WTC11 (cell line): Measurements from ENCODE around the gene GXYLT2. TPM values are rescaled to one million over a fixed set of nuclear protein-coding genes. Genes with fewer than 3 reads are reported as not detected.

Experiments
- ATAC-seq: fragments of 200-7000 bp; cut with Tn5 transposase; 2 replicates; pipeline ENCODE4 v1.10.0; 2021; ENCODE audit warnings: mild to moderate bottlenecking, moderate library complexity
- CTCF ChIA-PET: fragments of 300-600 bp; sonication (Branson Sonifier 250); formaldehyde crosslinking; loops from one replicate; lab custom pipeline; 2021; ENCODE audit warnings: antibody characterized with exemption; lab: Charles Lee
- POLR2A ChIA-PET: fragments of 350-600 bp; sonication (Branson Sonifier 250); formaldehyde crosslinking; loops from one replicate; lab custom pipeline; 2021; ENCODE audit warnings: antibody characterized with exemption; lab: Charles Lee
- DNase-seq: peaks from one replicate; pipeline ENCODE4 v3.0.0; 2021; ENCODE audit warnings: low spot score
- H3K27ac Mint-ChIP-seq: 2 replicates; pipeline ENCODE4 v1.8.0; 2021; ENCODE audit warnings: mixed read lengths
- H3K27me3 Mint-ChIP-seq: 2 replicates; pipeline ENCODE4 v1.8.0; 2021; ENCODE audit warnings: low read depth, mild to moderate bottlenecking, moderate library complexity, mixed read lengths
- H3K36me3 Mint-ChIP-seq: 2 replicates; pipeline ENCODE4 v1.8.0; 2021; ENCODE audit warnings: mixed read lengths
- H3K4me1 Mint-ChIP-seq: 2 replicates; pipeline ENCODE4 v1.8.0; 2022; ENCODE audit warnings: mixed read lengths
- H3K4me3 Mint-ChIP-seq: 2 replicates; pipeline ENCODE4 v1.8.0; 2021; ENCODE audit warnings: mild to moderate bottlenecking, moderate library complexity, mixed read lengths
- H3K9me3 Mint-ChIP-seq: 2 replicates; pipeline ENCODE4 v1.8.0; 2021; ENCODE audit warnings: mixed read lengths
- ARID4B ChIP-seq: sonication (generic); formaldehyde crosslinking; IDR thresholded peaks from 2 replicates; pipeline ENCODE4 v1.8.0; 2023; ENCODE audit warnings: missing genetic modification reagents, mild to moderate bottlenecking, borderline replicate concordance
- CBFB ChIP-seq: sonication (generic); formaldehyde crosslinking; IDR thresholded peaks from 2 replicates; pipeline ENCODE4 v1.8.1; 2022; ENCODE audit warnings: mild to moderate bottlenecking, low read depth, missing genetic modification reagents
- CREM ChIP-seq: sonication (generic); formaldehyde crosslinking; IDR thresholded peaks from 2 replicates; pipeline ENCODE4 v1.8.1; 2022; ENCODE audit warnings: mild to moderate bottlenecking, missing genetic modification reagents, moderate library complexity
- ERG ChIP-seq: fragments of 250-450 bp; sonication (Bioruptor Pico); IDR thresholded peaks from 2 replicates; pipeline ENCODE4 v1.8.0; 2021; ENCODE audit warnings: mild to moderate bottlenecking
- ETV6 ChIP-seq: sonication (generic); formaldehyde crosslinking; IDR thresholded peaks from 2 replicates; pipeline ENCODE4 v1.8.1; 2022; ENCODE audit warnings: mild to moderate bottlenecking, missing genetic modification reagents
- GABPB1 ChIP-seq: sonication (generic); formaldehyde crosslinking; IDR thresholded peaks from 2 replicates; pipeline ENCODE4 v1.8.1; 2023; ENCODE audit warnings: mild to moderate bottlenecking, missing genetic modification reagents
- IRF1 ChIP-seq: sonication (generic); formaldehyde crosslinking; IDR thresholded peaks from 2 replicates; pipeline ENCODE4 v1.8.0; 2023; ENCODE audit warnings: missing genetic modification reagents
- NFYB ChIP-seq: sonication (generic); formaldehyde crosslinking; conservative IDR thresholded peaks from 2 replicates; pipeline ENCODE4 v1.8.0; 2022; ENCODE audit warnings: low read depth, missing genetic modification reagents
- PRDM15 ChIP-seq: sonication (generic); formaldehyde crosslinking; IDR thresholded peaks from 2 replicates; pipeline ENCODE4 v1.8.0; 2022; ENCODE audit warnings: missing genetic modification reagents
- RELA ChIP-seq: sonication (generic); formaldehyde crosslinking; IDR thresholded peaks from 2 replicates; pipeline ENCODE4 v1.8.1; 2022; ENCODE audit warnings: missing genetic modification reagents, mild to moderate bottlenecking, borderline replicate concordance
- SP1 ChIP-seq: sonication (generic); formaldehyde crosslinking; conservative IDR thresholded peaks from 2 replicates; pipeline ENCODE4 v1.8.1; 2022; ENCODE audit warnings: missing genetic modification reagents
- TEAD1 ChIP-seq: sonication (generic); formaldehyde crosslinking; IDR thresholded peaks from 2 replicates; pipeline ENCODE4 v1.8.0; 2022; ENCODE audit warnings: mild to moderate bottlenecking, missing genetic modification reagents
- TEAD4 ChIP-seq: sonication (generic); formaldehyde crosslinking; IDR thresholded peaks from 2 replicates; pipeline ENCODE4 v1.8.0; 2022; ENCODE audit warnings: mild to moderate bottlenecking, missing genetic modification reagents
- TP53 ChIP-seq: sonication (generic); formaldehyde crosslinking; IDR thresholded peaks from 2 replicates; pipeline ENCODE4 v1.8.1; 2023; ENCODE audit warnings: mild to moderate bottlenecking, missing genetic modification reagents
- USF2 ChIP-seq: sonication (generic); formaldehyde crosslinking; IDR thresholded peaks from 2 replicates; pipeline ENCODE4 v1.8.1; 2023; ENCODE audit warnings: mild to moderate bottlenecking, missing genetic modification reagents, moderate library complexity
- ZBTB21 ChIP-seq: sonication (generic); formaldehyde crosslinking; IDR thresholded peaks from 2 replicates; pipeline ENCODE4 v1.8.1; 2023; ENCODE audit warnings: mild to moderate bottlenecking, missing genetic modification reagents, borderline replicate concordance
- ZNF138 ChIP-seq: sonication (generic); formaldehyde crosslinking; conservative IDR thresholded peaks from 2 replicates; pipeline ENCODE4 v1.8.1; 2022; ENCODE audit warnings: mild to moderate bottlenecking, moderate library complexity, missing genetic modification reagents
- ZNF232 ChIP-seq: sonication (generic); formaldehyde crosslinking; IDR thresholded peaks from 2 replicates; pipeline ENCODE4 v1.8.0; 2022; ENCODE audit warnings: mild to moderate bottlenecking, missing genetic modification reagents
- ZNF317 ChIP-seq: sonication (generic); formaldehyde crosslinking; IDR thresholded peaks from 2 replicates; pipeline ENCODE4 v1.8.1; 2023; ENCODE audit warnings: low read depth, mild to moderate bottlenecking, moderate library complexity, missing genetic modification reagents, borderline replicate concordance
- total RNA-seq: library from RNA; stranded (reverse); gene quantifications from 3 replicates; pipeline ENCODE4 v1.2.3, GENCODE V29; 2021

Gene GXYLT2
- total RNA-seq, 1 experiment from 2014 or later: 6.5 TPM

GRCh38 chr3:72995337-72995736 is 107.5 kb downstream of the GXYLT2 start:
- no peaks in the 10 kb centered on the region for H3K9me3 Mint-ChIP-seq
- no peak for TF ChIP-seq CBFB (CRISPR knock-in tag)
- no peak for TF ChIP-seq TP53
- no peak for TF ChIP-seq GABPB1
- TF ChIP-seq NFYB (CRISPR knock-in tag): no peak
- TF ChIP-seq ETV6 (CRISPR knock-in tag): no peak
- TF ChIP-seq, all 79 proteins: peak for 0
- Mint-ChIP-seq H3K36me3 (peaks cover 26% of the 10 kb centered on the region), H3K4me1 (peaks cover 31% of the 10 kb centered on the region), H3K4me3 (no peak overlapping the region), H3K27me3 (no peaks in the 10 kb centered on the region), H3K27ac (no peak overlapping the region)
- POLR2A ChIA-PET: no interaction called here
- CTCF ChIA-PET: interaction anchor here (1.1 kb wide), 1 partner anchor 30 kb away, joined by 3 read pairs; no protein-coding TSS in a partner anchor
- ATAC-seq (no peak), DNase-seq (no peak)

GRCh38 chr3:72996121-72996472 is 108.3 kb downstream of the GXYLT2 start:
- DNase-seq (no peak), ATAC-seq (no peak)
- peaks cover 38% of the 10 kb centered on the region for H3K4me1 Mint-ChIP-seq
- H3K27me3 Mint-ChIP-seq: no peaks in the 10 kb centered on the region
- 0 out of 2 replicates have a peak, but pooled peaks have one; percentile 9 for TF ChIP-seq TP53
- TF ChIP-seq CBFB (CRISPR knock-in tag): no peak
- POLR2A ChIA-PET: no interaction called here
- H3K9me3 Mint-ChIP-seq: no peaks in the 10 kb centered on the region
- peak overlapping the region; percentile 96 for H3K4me3 Mint-ChIP-seq
- H3K27ac Mint-ChIP-seq: peak overlapping the region; percentile 93
- peaks cover 32% of the 10 kb centered on the region for H3K36me3 Mint-ChIP-seq
- CTCF ChIA-PET: no interaction called here

GRCh38 chr3:72996473-72997333 is 108.9 kb downstream of the GXYLT2 start, which contains the start of gene PPP4R2:
Gene PPP4R2 (plus strand): TSS chr3:72996811. CDS start chr3:72997038, 227 bp downstream.
- H3K27me3 Mint-ChIP-seq: no peaks in the 10 kb centered on the region
- POLR2A ChIA-PET: interaction anchor here (0.6 to 1.1 kb wide), 3 partner anchors 29 to 57 kb away, joined by 3 read pairs; no protein-coding TSS in a partner anchor
- peak within 1 kb of the TSS; percentile 93 for H3K27ac Mint-ChIP-seq
- CTCF ChIA-PET: interaction anchor here (0.8 to 2.3 kb wide), 7 partner anchors 15 to 109 kb away, joined by 3 to 11 read pairs (median 3); partner anchors contain the start of gene GXYLT2
- H3K4me1 Mint-ChIP-seq: peaks cover 41% of the 10 kb centered on the region
- no peaks in the 10 kb centered on the region for H3K9me3 Mint-ChIP-seq
- ATAC-seq: peak; percentile 89
- H3K36me3 Mint-ChIP-seq: peaks cover 35% of the 10 kb centered on the region
- DNase-seq: peak; percentile 85
- H3K4me3 Mint-ChIP-seq: peak within 1 kb of the TSS; percentile 96
- TF ChIP-seq ZNF232 (CRISPR knock-in tag): 0 out of 2 replicates have a peak, but pooled peaks have one; percentile 53
- peak; percentile 43 for TF ChIP-seq SP1 (CRISPR knock-in tag)
- peak; percentile 9; the same call in 1 of the 2 replicates for TF ChIP-seq ERG (CRISPR knock-in tag)
- no peak; the same call in 1 of the 2 replicates for TF ChIP-seq CREM (CRISPR knock-in tag)
- no peak for TF ChIP-seq ARID4B
- TF ChIP-seq ZNF138 (CRISPR knock-in tag): peak; percentile 95
- TF ChIP-seq ZBTB21 (CRISPR knock-in tag): peak; percentile 90
- no peak for TF ChIP-seq TEAD4 (CRISPR knock-in tag)
- peak; percentile 76 for TF ChIP-seq ETV6 (CRISPR knock-in tag)
- TF ChIP-seq ZNF317 (CRISPR knock-in tag): no peak
- 0 out of 2 replicates have a peak, but pooled peaks have one; percentile 4 for TF ChIP-seq RELA (CRISPR knock-in tag)
- no peak for TF ChIP-seq PRDM15
- peak; percentile 88 for TF ChIP-seq TP53
- TF ChIP-seq TEAD1 (CRISPR knock-in tag): peak; percentile 37; the same call in 1 of the 2 replicates
- no peak; the same call in 1 of the 2 replicates for TF ChIP-seq IRF1 (CRISPR knock-in tag)
- peak; percentile 33; the same call in 1 of the 2 replicates for TF ChIP-seq USF2 (CRISPR knock-in tag)
